Heart left ventricle (tissue), 13 donors: ENCODE measurements around the gene OR2A2.
"Not testable (repeated sequence)": the region's sequence is repeated elsewhere in the genome, so short reads cannot be mapped to it uniquely, and the experiment has no call there.

ENCODE experiments used
- POLR2A ChIP-seq, 2 donors: fragments of 450-650 bp; IDR thresholded peaks; one replicate each; pipeline ENCODE4 v1.6.1; 2017; ENCODE audit warnings: antibody characterized with exemption in 2 of 2, mild to moderate bottlenecking in 2 of 2, moderate library complexity in 2 of 2
- TF ChIP-seq, protein P1 (sequence below), 12 donors: fragments of 200-600 bp; sonication (generic) in 4 of 12; IDR thresholded peaks; one replicate each; pipeline versions ENCODE4 v1.5.0 to v1.8.0; 2018 to 2022; ENCODE audit warnings: antibody characterized with exemption in 12 of 12, mild to moderate bottlenecking in 5 of 12
- donor health status: ischemic (EF 13 %, LVEDD 7.1; RV severe dilation, severe dysfunction).
- donor health status: DM: no; HTN: yes; CAD: no.
- donor health status: DM: no; HTN: no; CAD: no.
- donor health status: ischemic (EF 25% LVEDD 6.9; RV normal size, moderate dysfunction).
- donor health status: ischemic (EF 25% LVEDD 5.7; RV mildly dilated, moderate dysfunction).
- donor health status: ischemic (EF 35%, LVEDD 5.7; RV mildly dilated, moderate dysfunction).
- donor health status: nonischemic (EF 11% LVEDD 7.7; RV severe dilation, severe dysfunction).
- donor health status: DM: yes; HTN: yes; CAD: no.
- donor health status: PGD.
- donor health status: ischemic (EF 29% LVEDD 5.4; RV normal size, mild dysfunction).
- donor health status: nonischemic (EF 23%, LVEDD 6.1; RV moderate dilation, normal function).

DNA sequence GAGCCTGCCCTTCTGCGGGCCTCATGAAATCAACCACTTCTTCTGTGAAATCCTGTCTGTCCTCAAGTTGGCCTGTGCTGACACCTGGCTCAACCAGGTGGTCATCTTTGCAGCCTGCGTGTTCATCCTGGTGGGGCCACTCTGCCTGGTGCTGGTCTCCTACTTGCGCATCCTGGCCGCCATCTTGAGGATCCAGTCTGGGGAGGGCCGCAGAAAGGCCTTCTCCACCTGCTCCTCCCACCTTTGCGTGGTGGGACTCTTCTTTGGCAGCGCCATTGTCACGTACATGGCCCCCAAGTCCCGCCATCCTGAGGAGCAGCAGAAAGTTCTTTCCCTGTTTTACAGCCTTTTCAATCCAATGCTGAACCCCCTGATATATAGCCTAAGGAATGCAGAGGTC, 20.2 kb downstream of the OR2A2 start:
- TF ChIP-seq, protein P1, sequence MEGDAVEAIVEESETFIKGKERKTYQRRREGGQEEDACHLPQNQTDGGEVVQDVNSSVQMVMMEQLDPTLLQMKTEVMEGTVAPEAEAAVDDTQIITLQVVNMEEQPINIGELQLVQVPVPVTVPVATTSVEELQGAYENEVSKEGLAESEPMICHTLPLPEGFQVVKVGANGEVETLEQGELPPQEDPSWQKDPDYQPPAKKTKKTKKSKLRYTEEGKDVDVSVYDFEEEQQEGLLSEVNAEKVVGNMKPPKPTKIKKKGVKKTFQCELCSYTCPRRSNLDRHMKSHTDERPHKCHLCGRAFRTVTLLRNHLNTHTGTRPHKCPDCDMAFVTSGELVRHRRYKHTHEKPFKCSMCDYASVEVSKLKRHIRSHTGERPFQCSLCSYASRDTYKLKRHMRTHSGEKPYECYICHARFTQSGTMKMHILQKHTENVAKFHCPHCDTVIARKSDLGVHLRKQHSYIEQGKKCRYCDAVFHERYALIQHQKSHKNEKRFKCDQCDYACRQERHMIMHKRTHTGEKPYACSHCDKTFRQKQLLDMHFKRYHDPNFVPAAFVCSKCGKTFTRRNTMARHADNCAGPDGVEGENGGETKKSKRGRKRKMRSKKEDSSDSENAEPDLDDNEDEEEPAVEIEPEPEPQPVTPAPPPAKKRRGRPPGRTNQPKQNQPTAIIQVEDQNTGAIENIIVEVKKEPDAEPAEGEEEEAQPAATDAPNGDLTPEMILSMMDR (IDR thresholded peaks at IDR 0.05), result not testable (repeated sequence)
- not testable (repeated sequence) for TF ChIP-seq POLR2A (IDR thresholded peaks at IDR 0.05)
